Fibroblast of lung (primary cell): ENCODE data around the gene SUPT4H1.

Source experiments
- CTCF ChIP-seq, 2 donors: IDR thresholded peaks in 1 of 2; conservative IDR thresholded peaks in 1 of 2; 1 replicate in 1 of 2; 2 replicates in 1 of 2; pipeline ENCODE4 v1.5.1; 2011 to 2012; ENCODE audit warnings: low read length in 2 of 2, control low read depth in 1 of 2, inconsistent platforms in 1 of 2, low read depth in 1 of 2, mild to moderate bottlenecking in 1 of 2
- EZH2 ChIP-seq: IDR thresholded peaks from 2 replicates; pipeline ENCODE4 v1.5.1; 2012; ENCODE audit warnings: low read length, control low read depth, mild to moderate bottlenecking; ENCODE audit errors: missing control alignments

GRCh38 chr17:58340405-58340876, 11.6 kb downstream of the SUPT4H1 start:
- TF ChIP-seq CTCF (conservative IDR thresholded peaks at IDR 0.05 in 1 of 2, IDR thresholded peaks at IDR 0.05 in 1 of 2; ENCODE audit: low read depth in 1 of 2, low read length in 2 of 2) (no peak), EZH2 (no peak)
